Smooth muscle cell (in vitro differentiated cells): ENCODE results near the gene COL6A1. TPM values are rescaled to one million over a fixed set of nuclear protein-coding genes. Genes with fewer than 3 reads are reported as not detected.

ENCODE experiments used
- DNase-seq: peaks from one replicate; lab custom pipeline; 2025; ENCODE audit not compliant: unreplicated experiment; lab: John Stamatoyannopoulos, UW
- H2AFZ ChIP-seq: fragments of 200-600 bp; sonication (generic); 2 replicates; pipeline ENCODE4 v1.6.0; 2016; ENCODE audit warnings: antibody characterized with exemption, low read depth, mild to moderate bottlenecking
- H3F3A ChIP-seq: fragments of 200-600 bp; sonication (generic); 2 replicates; pipeline ENCODE4 v1.6.0; 2017; ENCODE audit warnings: antibody characterized with exemption, low read depth
- H3K27ac ChIP-seq: fragments of 200-600 bp; sonication (generic); 2 replicates; pipeline ENCODE4 v1.5.1; 2016; ENCODE audit warnings: low read depth, mild to moderate bottlenecking
- H3K27me3 ChIP-seq: fragments of 200-600 bp; sonication (generic); 2 replicates; pipeline ENCODE4 v1.6.1; 2016; ENCODE audit warnings: low read depth, mild to moderate bottlenecking
- H3K36me3 ChIP-seq: fragments of 200-600 bp; sonication (generic); 2 replicates; pipeline ENCODE4 v1.5.1; 2016; ENCODE audit warnings: low read depth
- H3K4me1 ChIP-seq: fragments of 200-600 bp; sonication (generic); 2 replicates; pipeline ENCODE4 v1.5.1; 2016; ENCODE audit warnings: low read depth
- H3K4me2 ChIP-seq: fragments of 200-600 bp; sonication (generic); 2 replicates; pipeline ENCODE4 v1.6.0; 2016; ENCODE audit warnings: mild to moderate bottlenecking
- H3K4me3 ChIP-seq: fragments of 200-600 bp; sonication (generic); 2 replicates; pipeline ENCODE4 v1.5.1; 2016; ENCODE audit warnings: mild to moderate bottlenecking
- H3K79me2 ChIP-seq: fragments of 200-600 bp; sonication (generic); 2 replicates; pipeline ENCODE4 v1.6.0; 2016; ENCODE audit warnings: low read depth, mild to moderate bottlenecking
- H3K9ac ChIP-seq: fragments of 200-600 bp; sonication (generic); 2 replicates; pipeline ENCODE4 v1.6.0; 2016; ENCODE audit warnings: low read depth
- H3K9me3 ChIP-seq: fragments of 200-600 bp; sonication (generic); replicated peaks from 2 replicates; pipeline ENCODE4 v1.5.1; 2016; ENCODE audit warnings: low read depth
- H4K20me1 ChIP-seq: fragments of 200-600 bp; sonication (generic); 2 replicates; pipeline ENCODE4 v1.6.0; 2016; ENCODE audit warnings: low read depth
- CTCF ChIP-seq: fragments of 200-600 bp; sonication (generic); IDR thresholded peaks from 2 replicates; pipeline ENCODE4 v1.5.1; 2017; ENCODE audit warnings: borderline replicate concordance, mild to moderate bottlenecking, antibody characterized with exemption; ENCODE audit not compliant: insufficient read depth, poor library complexity, severe bottlenecking
- WGBS: methylation state at CpG from one replicate; pipeline ENCODE4 v1.1.7; 2016; ENCODE audit warnings: low lambda C conversion rate; 5-methylcytosine and 5-hydroxymethylcytosine counted together
- polyA plus RNA-seq: library from polyadenylated mRNA; unstranded; fragments of >200 nt; fragmentation: Nextera tagmentation; extraction: Ambion mirVana; gene quantifications from 2 replicates; pipeline ENCODE4 v1.2.1, GENCODE V29; 2016
- total RNA-seq: library from RNA; depleted of rRNA; stranded (reverse); fragments of >200 nt; gene quantifications from 2 replicates; pipeline ENCODE4 v1.2.3, GENCODE V29; 2014

Gene COL6A1
- total and polyA plus RNA-seq, 2 experiments from 2014 or later = 1,292 to 2,827 TPM

- H3K36me3 ChIP-seq = no peaks in the 10 kb centered on the region
- no peaks in the 10 kb centered on the region for H3K9me3 ChIP-seq
- H3K27me3 ChIP-seq = no peaks in the 10 kb centered on the region
- H3K4me2 ChIP-seq = peak overlapping the region; percentile 63
- H3K9ac ChIP-seq = no peak overlapping the region
- no peak for TF ChIP-seq CTCF
- H3F3A ChIP-seq = peaks cover 12% of the 10 kb centered on the region
- H3K27ac ChIP-seq = no peak overlapping the region
- H3K79me2 ChIP-seq = no peaks in the 10 kb centered on the region
- no peak overlapping the region for H2AFZ ChIP-seq
- no peaks in the 10 kb centered on the region for H4K20me1 ChIP-seq
- no peak for DNase-seq
- H3K4me1 ChIP-seq = peaks cover 14% of the 10 kb centered on the region
- 76% methylated on average over 22 of the region's 22 CpGs for WGBS
- H3K4me3 ChIP-seq = no peak overlapping the region
Observed at GRCh38 chr21:45969921-45970673, 11.5 kb upstream of the COL6A1 start.

- peak; percentile 92 for TF ChIP-seq CTCF
- peaks cover 19% of the 10 kb centered on the region for H3F3A ChIP-seq
- H3K4me1 ChIP-seq = peaks cover 23% of the 10 kb centered on the region
- no peaks in the 10 kb centered on the region for H3K27me3 ChIP-seq
- 45% methylated on average over 24 of the region's 25 CpGs for WGBS
- H4K20me1 ChIP-seq = no peaks in the 10 kb centered on the region
- peak overlapping the region; percentile 63 for H3K4me2 ChIP-seq
- no peak overlapping the region for H3K9ac ChIP-seq
- H3K27ac ChIP-seq = peak overlapping the region; percentile 96
- no peaks in the 10 kb centered on the region for H3K36me3 ChIP-seq
- H2AFZ ChIP-seq = no peak overlapping the region
- H3K4me3 ChIP-seq = no peak overlapping the region
- H3K9me3 ChIP-seq = no peaks in the 10 kb centered on the region
- peak; percentile 48 for DNase-seq
- H3K79me2 ChIP-seq = no peaks in the 10 kb centered on the region
Observed at GRCh38 chr21:45970674-45971615, 10.6 kb upstream of the COL6A1 start.

- H3K27me3 ChIP-seq = no peaks in the 10 kb centered on the region
- H2AFZ ChIP-seq = no peak overlapping the region
- peak overlapping the region; percentile 96 for H3K27ac ChIP-seq
- H3K4me2 ChIP-seq = peak overlapping the region; percentile 90
- no peaks in the 10 kb centered on the region for H3K36me3 ChIP-seq
- H3K9ac ChIP-seq = peak overlapping the region; percentile 84
- H3K9me3 ChIP-seq = no peaks in the 10 kb centered on the region
- no peak overlapping the region for H3K4me3 ChIP-seq
- H4K20me1 ChIP-seq = no peaks in the 10 kb centered on the region
- no peak for TF ChIP-seq CTCF
- H3F3A ChIP-seq = peaks cover 22% of the 10 kb centered on the region
- no peak for DNase-seq
- peaks cover 31% of the 10 kb centered on the region for H3K4me1 ChIP-seq
- WGBS = 33% methylated on average over 18 of the region's 20 CpGs
- no peaks in the 10 kb centered on the region for H3K79me2 ChIP-seq
Observed at GRCh38 chr21:45971616-45972352, 9.8 kb upstream of the COL6A1 start.
